ENCODE data around the gene MAST4.

Gene MAST4

GRCh38 chr5:67028941-67029340 is 432.7 kb downstream of the MAST4 start:
- no peak for DNase-seq

- no peak for DNase-seq
Measured at GRCh38 chr5:67029481-67029880, 433.3 kb downstream of the MAST4 start.

GRCh38 chr5:67030289-67031056 is 434.3 kb downstream of the MAST4 start:
- no peak for DNase-seq

- DNase-seq = no peak
Measured at GRCh38 chr5:67031057-67031443, 434.9 kb downstream of the MAST4 start.

- DNase-seq = no peak
Measured at GRCh38 chr5:67031692-67032091, 435.5 kb downstream of the MAST4 start.

GRCh38 chr5:67032921-67033664 is 436.9 kb downstream of the MAST4 start:
- DNase-seq = no peak

GRCh38 chr5:67033880-67034651 is 437.9 kb downstream of the MAST4 start:
- DNase-seq = peak; percentile 2

- no peak for DNase-seq
Measured at GRCh38 chr5:67035098-67035740, 439.0 kb downstream of the MAST4 start.

- no peak for DNase-seq
Measured at GRCh38 chr5:67037171-67037570, 441.0 kb downstream of the MAST4 start.

- no peak for DNase-seq
Measured at GRCh38 chr5:67038817-67039603, 442.8 kb downstream of the MAST4 start.

- no peak for DNase-seq
Measured at GRCh38 chr5:67042176-67043003, 446.2 kb downstream of the MAST4 start.

- no peak for DNase-seq
Measured at GRCh38 chr5:67043796-67044511, 447.8 kb downstream of the MAST4 start.

- DNase-seq = no peak
Measured at GRCh38 chr5:67045816-67046740, 449.9 kb downstream of the MAST4 start.

GRCh38 chr5:67047160-67047559 is 451.0 kb downstream of the MAST4 start:
- DNase-seq = no peak

GRCh38 chr5:67047616-67048015 is 451.4 kb downstream of the MAST4 start:
- DNase-seq = no peak

GRCh38 chr5:67050125-67050524 is 453.9 kb downstream of the MAST4 start:
- no peak for DNase-seq

GRCh38 chr5:67050635-67051034 is 454.4 kb downstream of the MAST4 start:
- DNase-seq = no peak

GRCh38 chr5:67051164-67051563 is 455.0 kb downstream of the MAST4 start:
- DNase-seq = peak; percentile 6

- no peak for DNase-seq
Measured at GRCh38 chr5:67052034-67052433, 455.8 kb downstream of the MAST4 start.
